Amniotic epithelial cell (primary cell): ENCODE data around the gene RACGAP1.

Experiments
- DNase-seq: peaks from one replicate; pipeline ENCODE4 v3.0.0-alpha.2; 2010; ENCODE audit warnings: low read depth

Gene RACGAP1

DNA sequence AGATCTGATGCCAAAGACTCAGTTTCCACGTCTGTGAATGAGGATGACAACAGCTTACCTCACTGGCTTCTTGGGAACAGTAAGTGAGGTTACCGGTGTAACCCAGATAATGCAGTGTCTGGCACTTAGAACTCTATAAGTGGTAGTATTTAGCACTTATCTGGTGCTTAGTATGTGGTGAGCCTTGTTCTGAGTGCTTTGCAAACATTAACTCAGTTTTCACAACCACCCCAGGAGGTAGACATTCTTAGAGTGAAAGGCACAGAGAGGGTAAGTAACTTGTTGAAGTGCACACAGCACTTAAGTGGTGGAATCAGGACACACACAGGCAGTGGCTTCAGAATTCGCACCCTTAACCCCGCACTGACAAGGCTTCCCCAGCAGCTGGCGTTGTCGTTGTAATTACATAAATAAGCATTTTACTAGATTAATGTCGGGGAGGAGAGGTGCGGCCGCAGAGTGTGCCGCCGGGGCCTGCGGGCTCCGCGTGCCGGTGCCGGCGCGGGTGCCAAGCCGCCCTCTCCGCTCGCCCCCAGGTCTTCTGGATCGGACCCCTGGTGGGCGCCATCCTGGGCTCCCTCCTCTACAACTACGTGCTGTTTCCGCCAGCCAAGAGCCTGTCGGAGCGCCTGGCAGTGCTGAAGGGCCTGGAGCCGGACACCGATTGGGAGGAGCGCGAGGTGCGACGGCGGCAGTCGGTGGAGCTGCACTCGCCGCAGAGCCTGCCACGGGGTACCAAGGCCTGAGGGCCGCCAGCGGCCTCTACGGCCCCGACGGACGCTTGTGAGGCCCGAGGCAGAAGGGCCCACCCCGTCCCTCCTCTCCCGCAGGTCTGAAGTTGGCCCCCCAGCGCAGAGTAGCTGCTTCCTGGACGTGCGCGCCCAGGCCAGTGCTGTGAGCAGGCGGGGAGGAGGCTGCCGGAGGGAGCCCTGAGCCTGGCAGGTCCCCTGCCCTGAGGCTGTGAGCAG is 70.1 kb downstream of the RACGAP1 start:
- no peak for DNase-seq

GRCh38 chr12:49953961-49954846 is 71.1 kb downstream of the RACGAP1 start:
- DNase-seq = no peak

DNA sequence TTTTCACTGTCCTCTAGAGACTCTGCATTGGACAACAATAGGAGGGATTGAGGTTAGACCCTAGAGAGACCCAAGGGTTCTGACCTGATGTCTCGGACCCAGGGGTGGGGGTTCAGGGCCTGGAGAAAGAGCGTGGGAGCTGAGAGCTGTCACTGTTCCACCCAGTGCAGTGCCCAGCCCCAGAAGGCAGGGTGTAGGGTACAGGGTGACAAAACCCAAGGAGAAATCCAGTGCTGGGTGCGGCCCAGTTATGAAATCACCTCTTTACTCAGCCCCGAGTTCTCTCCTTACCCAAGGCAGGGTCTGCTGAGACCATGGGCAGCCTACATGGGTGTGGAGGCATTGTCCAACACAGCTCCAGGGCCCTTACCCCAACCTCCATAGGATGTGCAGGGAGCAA is 72.1 kb downstream of the RACGAP1 start:
- no peak for DNase-seq

- DNase-seq = peak; percentile 24
Measured at GRCh38 chr12:49952391-49953055, 72.8 kb downstream of the RACGAP1 start.

DNA sequence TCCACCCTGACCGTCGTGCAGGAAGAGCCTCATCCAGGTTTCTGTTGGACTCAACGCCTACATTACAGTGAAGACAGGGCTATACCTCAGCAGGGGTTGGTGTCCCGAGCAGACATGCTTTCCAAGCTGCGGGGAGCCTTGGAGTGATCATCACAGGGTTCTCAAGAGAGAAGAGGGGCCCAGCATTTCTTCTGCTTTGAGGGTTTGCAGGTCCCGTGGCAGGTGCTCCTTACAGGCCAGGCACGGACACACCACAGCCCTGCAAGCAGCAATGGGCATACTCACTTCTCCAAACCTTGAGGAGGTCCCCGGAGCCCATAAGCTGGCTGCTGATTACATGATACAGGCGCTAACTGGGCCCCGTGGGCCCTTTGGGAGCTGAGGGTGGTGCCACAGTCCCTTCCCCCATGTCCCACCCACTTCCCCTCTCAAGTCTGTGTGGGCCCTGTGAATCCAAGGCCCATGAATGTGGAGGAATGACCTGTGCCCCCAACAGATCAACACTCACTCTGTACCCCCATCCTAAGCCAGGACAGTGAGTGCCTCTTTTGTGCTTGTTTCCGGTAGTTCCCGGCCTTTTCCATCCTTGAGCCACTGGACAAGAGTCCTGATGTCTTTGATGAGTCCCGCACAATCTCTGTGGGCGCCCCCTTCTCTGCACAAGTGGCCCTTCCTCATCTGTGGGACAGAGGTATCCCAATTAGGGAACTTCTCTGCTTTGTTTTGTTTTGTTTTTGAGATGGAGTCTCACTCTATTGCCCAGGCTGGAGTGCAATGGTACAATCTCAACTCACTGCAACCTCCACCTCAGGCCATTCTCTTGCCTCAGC is 73.7 kb downstream of the RACGAP1 start:
- no peak for DNase-seq

DNA sequence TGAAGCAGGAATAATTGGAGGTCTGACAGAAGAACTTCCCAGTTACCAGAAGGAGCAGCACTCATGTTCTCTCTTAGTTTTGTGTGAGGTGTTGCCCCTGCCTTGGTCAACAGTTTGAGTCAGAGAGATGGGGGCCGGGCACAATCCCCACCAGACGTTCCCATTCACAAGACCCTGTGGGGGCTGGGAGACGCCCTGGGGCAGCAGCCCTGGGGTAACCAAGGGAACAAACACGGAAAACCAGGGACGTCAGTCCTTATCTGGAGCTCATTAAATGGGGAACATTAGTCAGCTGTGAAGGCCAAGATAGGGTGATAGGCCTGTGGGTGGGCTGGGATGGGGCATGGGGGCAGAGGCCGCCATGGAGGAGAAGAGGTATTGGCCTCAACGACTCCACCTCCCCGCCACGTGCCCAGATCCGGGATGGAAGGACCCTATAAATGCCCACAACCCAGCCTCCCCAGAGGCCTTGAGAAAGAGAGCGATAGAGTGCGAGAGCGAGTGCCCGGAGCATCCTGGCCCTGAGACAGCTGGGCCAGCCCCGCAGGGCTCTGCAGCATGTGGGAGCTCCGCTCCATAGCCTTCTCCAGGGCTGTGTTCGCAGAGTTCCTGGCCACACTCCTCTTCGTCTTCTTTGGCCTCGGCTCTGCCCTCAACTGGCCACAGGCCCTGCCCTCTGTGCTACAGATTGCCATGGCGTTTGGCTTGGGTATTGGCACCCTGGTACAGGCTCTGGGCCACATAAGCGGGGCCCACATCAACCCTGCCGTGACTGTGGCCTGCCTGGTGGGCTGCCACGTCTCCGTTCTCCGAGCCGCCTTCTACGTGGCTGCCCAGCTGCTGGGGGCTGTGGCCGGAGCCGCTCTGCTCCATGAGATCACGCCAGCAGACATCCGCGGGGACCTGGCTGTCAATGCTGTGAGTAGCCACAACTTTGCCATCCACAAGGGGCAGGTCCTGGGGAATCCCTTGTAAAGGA is 74.7 kb downstream of the RACGAP1 start, which contains the start of gene AQP2:
AQP2 (plus strand) TSS at position 465 of the 979 bp plus-strand sequence; CDS start at position 559, 94 bp downstream.
- DNase-seq = peak; percentile 57

DNA sequence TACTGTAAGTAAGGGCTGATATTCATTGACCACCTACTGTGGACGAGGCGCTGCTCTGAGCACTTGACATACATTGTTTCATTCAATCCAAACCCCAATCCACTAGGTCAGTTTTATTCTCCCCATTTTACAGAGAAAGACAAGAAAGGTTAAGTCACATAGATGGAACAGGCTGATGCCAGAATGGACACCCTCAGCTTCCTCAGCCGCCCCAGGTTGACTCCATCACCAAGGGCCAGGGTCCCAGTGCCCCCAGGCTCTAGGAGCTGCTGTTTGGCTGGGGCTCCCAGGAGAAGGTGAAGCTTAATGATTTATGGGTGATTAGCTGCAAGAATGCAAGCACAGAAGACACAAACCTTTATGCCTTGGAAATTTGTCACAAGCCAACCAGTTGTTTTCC is 75.4 kb downstream of the RACGAP1 start:
- DNase-seq = no peak

DNA sequence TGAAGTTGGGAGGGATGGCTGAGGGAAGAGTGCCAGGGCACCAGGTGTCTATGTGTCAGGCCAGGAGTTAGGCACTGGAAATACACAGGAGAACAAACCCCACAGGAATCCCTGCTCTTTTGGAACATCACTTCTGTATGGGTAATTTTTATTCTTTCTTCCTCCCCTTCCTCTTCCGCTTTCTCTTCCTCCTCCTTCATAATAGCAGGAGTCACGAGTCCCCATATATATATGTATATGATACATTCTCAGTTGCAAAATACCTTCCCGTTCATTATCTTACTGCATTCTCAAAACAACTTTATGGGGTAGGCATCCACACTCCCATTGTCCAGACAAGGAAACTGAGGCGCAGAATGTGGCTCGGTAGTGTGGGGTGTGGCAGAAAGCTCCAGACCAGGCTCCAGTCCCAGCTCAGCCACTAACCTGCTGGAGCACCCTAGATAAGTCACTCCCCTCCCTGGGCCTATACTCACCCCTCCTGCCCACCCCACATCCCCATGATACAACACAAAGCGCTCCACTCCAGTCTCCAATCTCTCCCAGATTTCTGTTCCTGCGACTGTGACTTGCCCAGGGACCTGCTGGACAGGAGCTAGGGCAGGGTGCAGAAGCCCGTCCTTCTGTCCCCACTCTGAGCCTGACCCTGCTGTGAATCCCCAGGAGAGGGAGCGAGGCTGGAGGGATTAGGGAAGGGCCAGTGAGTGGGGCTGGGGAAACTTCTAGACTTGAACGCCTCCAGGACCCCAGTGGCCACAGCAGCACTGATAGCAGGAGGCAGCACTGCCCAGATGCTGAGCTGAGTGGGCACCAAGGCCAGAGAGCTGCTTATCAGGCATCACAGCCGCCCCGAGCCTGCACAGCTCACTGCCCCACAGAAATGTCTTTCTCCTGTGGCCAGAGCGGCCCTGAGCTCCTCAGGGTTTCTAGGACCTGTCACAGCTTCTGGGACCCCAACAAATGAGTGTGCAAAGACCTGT is 76.1 kb downstream of the RACGAP1 start:
- DNase-seq = no peak

GRCh38 chr12:49947593-49948226 is 77.6 kb downstream of the RACGAP1 start:
- no peak for DNase-seq

DNA sequence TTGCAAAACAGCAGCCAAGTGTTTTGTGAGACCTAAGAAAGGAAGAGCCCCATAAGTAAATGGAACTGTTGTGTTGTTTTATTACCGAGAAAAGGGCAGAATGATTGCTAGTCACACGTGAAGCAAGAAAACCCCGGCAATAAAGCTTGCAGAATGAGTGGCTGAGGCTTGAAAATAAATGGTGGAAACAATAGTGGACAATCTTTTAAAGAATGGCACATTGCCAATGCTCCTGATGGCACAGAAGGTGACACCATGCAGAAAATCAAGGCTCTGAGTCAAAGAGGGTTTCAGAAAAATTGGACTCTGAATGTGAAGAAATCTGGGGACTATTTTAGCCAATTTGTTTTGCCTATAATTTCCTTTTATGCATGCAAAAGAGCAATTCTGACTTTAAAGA is 78.8 kb downstream of the RACGAP1 start:
- no peak for DNase-seq

GRCh38 chr12:49946086-49946485 is 79.2 kb downstream of the RACGAP1 start:
- DNase-seq = no peak

DNA sequence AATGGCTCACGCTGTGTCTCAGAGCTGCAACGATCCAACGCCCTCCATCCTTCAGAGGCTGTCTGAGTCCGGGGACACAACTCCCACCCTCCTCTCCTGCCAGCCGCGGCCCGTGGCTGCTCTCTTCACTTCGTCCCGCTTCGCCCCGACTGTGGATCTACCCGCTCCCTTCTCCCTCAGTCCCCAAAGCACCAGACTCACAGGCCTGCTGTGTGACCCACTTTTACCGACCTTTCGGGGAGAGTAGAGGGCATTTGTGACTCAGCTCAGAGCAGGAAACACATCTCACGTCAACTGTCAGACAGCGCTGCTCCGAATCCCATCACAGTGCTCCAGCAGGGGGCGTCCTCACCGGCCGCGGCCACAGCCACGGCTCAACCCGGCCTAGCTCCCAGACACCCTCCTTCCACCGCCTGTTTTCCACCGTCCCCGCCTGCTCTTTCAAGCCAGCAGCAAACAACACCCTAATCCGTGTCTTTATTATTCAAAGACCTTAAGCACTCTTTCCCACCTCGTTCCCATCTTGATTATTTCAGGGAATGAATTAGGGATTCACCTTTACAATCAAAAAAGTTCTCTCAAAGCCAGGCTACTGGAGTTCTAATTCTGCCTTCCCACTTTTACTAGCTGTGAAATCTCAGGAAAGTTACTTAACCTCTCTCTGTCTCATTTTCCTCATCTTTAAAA is 79.8 kb downstream of the RACGAP1 start:
- peak; percentile 71 for DNase-seq

GRCh38 chr12:49944718-49945117 is 80.6 kb downstream of the RACGAP1 start:
- no peak for DNase-seq

DNA sequence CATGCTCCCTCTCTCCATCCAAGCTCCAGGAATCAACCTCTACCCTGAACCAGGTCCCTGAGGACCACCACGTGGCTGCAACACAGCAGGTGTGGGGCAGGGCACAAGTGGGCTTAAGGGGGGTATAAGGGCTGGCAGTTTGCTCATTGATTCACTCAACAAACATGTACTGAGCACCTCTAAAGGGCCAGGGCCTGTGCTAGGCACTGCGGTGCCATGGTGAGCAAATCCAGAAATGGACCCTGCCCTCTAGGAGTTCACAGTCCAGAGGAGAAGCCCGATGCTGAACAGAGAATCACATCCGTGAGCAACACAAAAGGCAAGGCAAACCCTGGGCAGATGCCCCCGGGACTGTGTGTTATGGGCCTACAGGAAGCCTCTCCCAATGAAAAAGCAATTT is 81.2 kb downstream of the RACGAP1 start:
- no peak for DNase-seq

- DNase-seq = no peak
Measured at GRCh38 chr12:49943625-49943960, 81.7 kb downstream of the RACGAP1 start.

DNA sequence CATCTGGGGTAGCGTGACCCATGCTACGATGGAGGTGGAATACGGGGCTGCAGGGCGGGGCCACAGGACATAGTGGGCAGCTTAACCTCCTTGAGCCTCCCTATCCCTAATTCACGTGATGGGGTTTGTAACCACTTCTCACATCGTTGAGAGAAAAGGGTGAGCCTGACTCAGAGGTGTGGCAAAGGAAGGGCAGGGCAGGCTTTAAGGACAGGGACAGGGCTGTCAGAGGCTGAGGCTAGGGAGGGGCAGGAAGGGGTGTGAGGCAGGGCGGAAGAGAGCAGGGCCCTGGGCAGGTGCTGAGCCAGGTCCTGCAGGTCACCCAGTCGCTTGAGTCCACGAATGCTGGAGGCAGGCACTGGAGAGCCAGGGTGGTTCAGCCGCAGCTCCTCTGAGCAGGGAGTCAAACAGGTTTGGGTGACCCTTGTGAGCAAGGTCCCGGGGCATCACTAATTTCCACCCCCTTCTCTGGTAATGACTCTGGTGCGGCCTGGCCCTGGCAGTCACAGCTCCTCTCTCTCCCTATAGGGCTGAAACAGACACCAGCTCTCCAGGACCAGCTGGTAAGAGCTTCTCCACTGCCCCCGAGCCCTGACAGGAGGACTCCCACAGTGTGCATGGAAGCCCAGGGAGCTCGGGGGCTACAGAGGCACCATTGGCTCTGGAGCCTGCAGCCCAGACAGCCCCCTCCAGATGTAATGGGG is 82.2 kb downstream of the RACGAP1 start:
- DNase-seq = no peak

GRCh38 chr12:49942512-49942893 is 82.8 kb downstream of the RACGAP1 start:
- DNase-seq = no peak
